OCI-LY1 (cell line): ENCODE results near the gene C2CD3.

Experiments used
- EZH2 ChIP-seq: fragments of 200-600 bp; sonication (generic), shearing (Covaris generic); IDR thresholded peaks from 2 replicates; pipeline ENCODE4 v1.8.0; 2017; ENCODE audit warnings: borderline replicate concordance, mixed run types, mild to moderate bottlenecking, antibody characterized with exemption, low read length, moderate library complexity, mixed read lengths
- TF ChIP-seq, protein P1 (sequence below): fragments of 200-600 bp; sonication (generic), shearing (Covaris generic); IDR thresholded peaks from 2 replicates; pipeline ENCODE4 v1.5.1; 2017; ENCODE audit warnings: mild to moderate bottlenecking, antibody characterized with exemption, low read length, moderate library complexity, mixed read lengths

DNA sequence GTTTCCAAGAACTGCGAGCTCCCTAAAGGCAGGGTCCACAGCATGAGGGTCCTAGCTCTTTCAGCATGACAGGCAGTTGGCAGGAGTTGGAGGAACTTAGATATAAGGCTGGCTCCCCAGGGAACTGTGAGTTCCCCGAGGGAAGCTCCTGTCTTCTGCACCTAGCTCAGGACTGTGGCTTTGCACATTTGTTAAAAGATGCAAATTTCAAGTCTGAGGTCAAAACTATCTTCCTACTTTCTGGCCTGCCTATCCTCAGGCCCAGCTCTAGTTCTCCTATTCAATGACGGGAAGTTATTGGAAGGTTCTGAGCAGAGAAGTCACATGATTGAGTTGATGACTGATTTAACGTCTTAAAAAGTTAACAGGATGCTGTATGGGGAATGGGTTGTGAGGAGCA is 150.3 kb downstream of the C2CD3 start:
- TF ChIP-seq, protein P1, sequence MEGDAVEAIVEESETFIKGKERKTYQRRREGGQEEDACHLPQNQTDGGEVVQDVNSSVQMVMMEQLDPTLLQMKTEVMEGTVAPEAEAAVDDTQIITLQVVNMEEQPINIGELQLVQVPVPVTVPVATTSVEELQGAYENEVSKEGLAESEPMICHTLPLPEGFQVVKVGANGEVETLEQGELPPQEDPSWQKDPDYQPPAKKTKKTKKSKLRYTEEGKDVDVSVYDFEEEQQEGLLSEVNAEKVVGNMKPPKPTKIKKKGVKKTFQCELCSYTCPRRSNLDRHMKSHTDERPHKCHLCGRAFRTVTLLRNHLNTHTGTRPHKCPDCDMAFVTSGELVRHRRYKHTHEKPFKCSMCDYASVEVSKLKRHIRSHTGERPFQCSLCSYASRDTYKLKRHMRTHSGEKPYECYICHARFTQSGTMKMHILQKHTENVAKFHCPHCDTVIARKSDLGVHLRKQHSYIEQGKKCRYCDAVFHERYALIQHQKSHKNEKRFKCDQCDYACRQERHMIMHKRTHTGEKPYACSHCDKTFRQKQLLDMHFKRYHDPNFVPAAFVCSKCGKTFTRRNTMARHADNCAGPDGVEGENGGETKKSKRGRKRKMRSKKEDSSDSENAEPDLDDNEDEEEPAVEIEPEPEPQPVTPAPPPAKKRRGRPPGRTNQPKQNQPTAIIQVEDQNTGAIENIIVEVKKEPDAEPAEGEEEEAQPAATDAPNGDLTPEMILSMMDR, result no peak
- TF ChIP-seq EZH2, result no peak
